T-helper 17 cell (primary cell): ENCODE measurements around the gene TSACC. TPM values are rescaled to one million over a fixed set of nuclear protein-coding genes. Genes with fewer than 3 reads are reported as not detected.

ENCODE experiments used
- total RNA-seq, 4 donors: library from RNA in 2 of 4; stranded (reverse) in 2 of 4; gene quantifications; one replicate each; pipeline ENCODE4 v1.2.3 and lab custom pipeline; 2022 to 2026

TSACC gene
- total RNA-seq, 2 donors from 2014 or later = 0.40 TPM; not detected in 1

Other genes with a start within 250 kb of the TSACC start
- gene LMNA, start 223.8 kb upstream of the TSACC start, total RNA-seq = 1,000 to 10,000 TPM in 1 of 2 donors, 100 to 1,000 TPM in 1; 919 to 1,908 TPM
- 10 to 100 TPM; 21.7 to 58.1 TPM for gene SEMA4A, start 184.9 kb upstream of the TSACC start, total RNA-seq
- gene SLC25A44, start 144.4 kb upstream of the TSACC start, total RNA-seq = 10 to 100 TPM; 14.4 to 21.6 TPM
- gene PMF1, start 125.5 kb upstream of the TSACC start, total RNA-seq = 10 to 100 TPM; 59.1 to 73.2 TPM
- gene BGLAP, start 96.3 kb upstream of the TSACC start, total RNA-seq = 1 to 10 TPM; 1.1 to 3.7 TPM
- gene PAQR6, start 90.5 kb upstream of the TSACC start, total RNA-seq = 1 to 10 TPM; 2.8 to 3.1 TPM
- 10 to 100 TPM; 59.0 to 79.2 TPM for gene SMG5, start 55.7 kb upstream of the TSACC start, total RNA-seq
- 1 to 10 TPM; 3.2 to 3.5 TPM for gene TMEM79, start 54.2 kb upstream of the TSACC start, total RNA-seq
- gene GLMP, start 42.8 kb upstream of the TSACC start, total RNA-seq = 10 to 100 TPM; 21.2 to 25.0 TPM
- not detected for gene VHLL, start 39.2 kb upstream of the TSACC start, total RNA-seq
- 10 to 100 TPM; 75.3 to 77.6 TPM for gene CCT3, start 234 bp upstream of the TSACC start, total RNA-seq
- not detected for gene RHBG, start 30.7 kb downstream of the TSACC start, total RNA-seq
- 100 to 1,000 TPM; 142 to 157 TPM for gene MEF2D, start 162.2 kb downstream of the TSACC start, total RNA-seq
- gene IQGAP3, start 234.0 kb downstream of the TSACC start, total RNA-seq = not detected
- under 1 TPM in 1 of 2 donors, not detected in 1; 0.94 TPM for gene TTC24, start 241.2 kb downstream of the TSACC start, total RNA-seq